HG03571 (cell line): ENCODE data around the gene SERPINB11.
"Not testable (repeated sequence)": the region's sequence is repeated elsewhere in the genome, so short reads cannot be mapped to it uniquely, and the experiment has no call there.

Experiments used
- ATAC-seq: cut with Tn5 transposase; IDR thresholded peaks from one replicate; pipeline ENCODE4 v1.9.1; 2021; ENCODE audit not compliant: unreplicated experiment

SERPINB11 gene

GRCh38 chr18:63702660-63703059 lies at the start of gene SERPINB11:
TSS of gene SERPINB11 (plus strand) at chr18:63702960. CDS start at chr18:63710194, 7,234 bp downstream.
- ATAC-seq: no peak

GRCh38 chr18:63658920-63659319 lies 43.8 kb upstream of the SERPINB11 start:
- ATAC-seq: not testable (repeated sequence)

- not testable (repeated sequence) for ATAC-seq
Observed at GRCh38 chr18:63661750-63662149, 41.0 kb upstream of the SERPINB11 start, which contains the start of gene SERPINB3. TSS of gene SERPINB3 (minus strand) at chr18:63661893. CDS start at chr18:63661216, 677 bp downstream.

- no peak for ATAC-seq
Observed at GRCh38 chr18:63664571-63664970, 38.2 kb upstream of the SERPINB11 start.

GRCh38 chr18:63676526-63677323 lies 26.0 kb upstream of the SERPINB11 start:
- no peak for ATAC-seq

GRCh38 chr18:63677500-63678225 lies 25.1 kb upstream of the SERPINB11 start:
- no peak for ATAC-seq

GRCh38 chr18:63679820-63680606 lies 22.7 kb upstream of the SERPINB11 start:
- ATAC-seq: no peak

GRCh38 chr18:63681449-63682340 lies 21.1 kb upstream of the SERPINB11 start:
- ATAC-seq: no peak

GRCh38 chr18:63683152-63683551 lies 19.6 kb upstream of the SERPINB11 start:
- no peak for ATAC-seq

GRCh38 chr18:63683890-63684289 lies 18.9 kb upstream of the SERPINB11 start:
- no peak for ATAC-seq

- no peak for ATAC-seq
Observed at GRCh38 chr18:63684718-63685117, 18.0 kb upstream of the SERPINB11 start.

GRCh38 chr18:63686871-63687270 lies 15.9 kb upstream of the SERPINB11 start:
- ATAC-seq: no peak

GRCh38 chr18:63689064-63689463 lies 13.7 kb upstream of the SERPINB11 start:
- no peak for ATAC-seq

GRCh38 chr18:63697097-63697660 lies 5.6 kb upstream of the SERPINB11 start:
- ATAC-seq: no peak

GRCh38 chr18:63700501-63700900 lies 2.3 kb upstream of the SERPINB11 start:
- no peak for ATAC-seq

GRCh38 chr18:63701952-63702351 lies 808 bp upstream of the SERPINB11 start:
- no peak for ATAC-seq

- no peak for ATAC-seq
Observed at GRCh38 chr18:63705401-63705800, 2.6 kb downstream of the SERPINB11 start.

- ATAC-seq: no peak
Observed at GRCh38 chr18:63707816-63708215, 5.1 kb downstream of the SERPINB11 start.

GRCh38 chr18:63708650-63709049 lies 5.9 kb downstream of the SERPINB11 start:
- ATAC-seq: no peak
